Smooth muscle cell of the umbilical artery (primary cell): ENCODE data around the gene OR1S1. TPM values are rescaled to one million over a fixed set of nuclear protein-coding genes. Genes with fewer than 3 reads are reported as not detected.

Source experiments
- total RNA-seq: library from RNA; depleted of rRNA; stranded (reverse); fragments of >200 nt; gene quantifications from 2 replicates; pipeline ENCODE4 v1.2.3, GENCODE V29; 2014

OR1S1 gene
- total RNA-seq, result 0.30 TPM in 1 of 2 replicates, not detected in the other

GRCh38 chr11:58212420-58212819, at the start of gene OR1S1:
Gene OR1S1, plus strand, starts transcription at chr11:58212720.

GRCh38 chr11:58188770-58189169, 23.8 kb upstream of the OR1S1 start, which contains the start of gene OR9Q2:
Gene OR9Q2, plus strand, starts transcription at chr11:58189070. Its CDS starts 1,421 bp downstream, at chr11:58190491.

GRCh38 chr11:58204042-58204441, 8.5 kb upstream of the OR1S1 start, which contains the start of gene OR1S2:
Gene OR1S2, minus strand, starts transcription at chr11:58204142. Its CDS starts 0 bp downstream, at chr11:58204142.

Other genes with a start within 250 kb of the OR1S1 start
- not detected in 2 replicates for gene OR9Q1, start 188.8 kb upstream of the OR1S1 start, total RNA-seq
- not detected in 2 replicates for gene OR6Q1, start 181.8 kb upstream of the OR1S1 start, total RNA-seq
- not detected in 2 replicates for gene OR9I1, start 87.2 kb upstream of the OR1S1 start, total RNA-seq
- not detected in 2 replicates for gene OR9Q2, start 23.6 kb upstream of the OR1S1 start, total RNA-seq
- gene OR1S2, start 8.6 kb upstream of the OR1S1 start, total RNA-seq, result not detected in 2 replicates
- gene OR10Q1, start 16.2 kb downstream of the OR1S1 start, total RNA-seq, result not detected in 2 replicates
- gene OR10W1, start 55.5 kb downstream of the OR1S1 start, total RNA-seq, result not detected in 2 replicates
- gene OR5B17, start 146.3 kb downstream of the OR1S1 start, total RNA-seq, result not detected in 2 replicates
- gene OR5B3, start 194.2 kb downstream of the OR1S1 start, total RNA-seq, result not detected in 2 replicates
- gene OR5B2, start 215.4 kb downstream of the OR1S1 start, total RNA-seq, result not detected in 2 replicates
- gene OR5B12, start 229.5 kb downstream of the OR1S1 start, total RNA-seq, result not detected in 2 replicates